Stimulated activated CD4-positive, alpha-beta T cell treated with anti-CD3 and anti-CD28 coated beads, Interleukin-15, amount 100 ng/mL, for 24 hours (primary cell): ENCODE results near the gene SSH2.
"Not testable (repeated sequence)": the region's sequence is repeated elsewhere in the genome, so short reads cannot be mapped to it uniquely, and the experiment has no call there.

Experiments
- DNase-seq: peaks from one replicate; pipeline ENCODE4 v3.0.0-alpha.2; 2020

The SSH2 gene

GRCh38 chr17:29870836-29871465, 59.1 kb downstream of the SSH2 start:
- no peak for DNase-seq

GRCh38 chr17:29867643-29868181, 62.3 kb downstream of the SSH2 start:
- no peak for DNase-seq

GRCh38 chr17:29866746-29867404, 63.2 kb downstream of the SSH2 start:
- DNase-seq, result no peak

- DNase-seq, result no peak
Observed at GRCh38 chr17:29864615-29865014, 65.4 kb downstream of the SSH2 start.

GRCh38 chr17:29864123-29864522, 65.9 kb downstream of the SSH2 start:
- DNase-seq, result not testable (repeated sequence)

- no peak for DNase-seq
Observed at GRCh38 chr17:29862951-29863350, 67.1 kb downstream of the SSH2 start.

GRCh38 chr17:29862127-29862526, 67.9 kb downstream of the SSH2 start:
- DNase-seq, result no peak

- DNase-seq, result not testable (repeated sequence)
Observed at GRCh38 chr17:29859445-29859844, 70.6 kb downstream of the SSH2 start.

GRCh38 chr17:29857823-29858222, 72.2 kb downstream of the SSH2 start:
- DNase-seq, result no peak

GRCh38 chr17:29857105-29857504, 72.9 kb downstream of the SSH2 start:
- not testable (repeated sequence) for DNase-seq

- DNase-seq, result no peak
Observed at GRCh38 chr17:29855686-29856085, 74.3 kb downstream of the SSH2 start.

GRCh38 chr17:29848737-29849136, 81.3 kb downstream of the SSH2 start:
- DNase-seq, result no peak

- DNase-seq, result no peak
Observed at GRCh38 chr17:29847527-29848400, 82.3 kb downstream of the SSH2 start.

GRCh38 chr17:29847118-29847517, 82.9 kb downstream of the SSH2 start:
- no peak for DNase-seq

- no peak for DNase-seq
Observed at GRCh38 chr17:29846298-29846697, 83.7 kb downstream of the SSH2 start.

GRCh38 chr17:29844339-29845048, 85.5 kb downstream of the SSH2 start:
- no peak for DNase-seq

GRCh38 chr17:29840884-29841283, 89.1 kb downstream of the SSH2 start:
- no peak for DNase-seq

GRCh38 chr17:29839656-29840055, 90.4 kb downstream of the SSH2 start:
- DNase-seq, result no peak

GRCh38 chr17:29838961-29839360, 91.1 kb downstream of the SSH2 start:
- no peak for DNase-seq

- DNase-seq, result no peak
Observed at GRCh38 chr17:29837531-29837930, 92.5 kb downstream of the SSH2 start.

- DNase-seq, result no peak
Observed at GRCh38 chr17:29836643-29837042, 93.4 kb downstream of the SSH2 start.

- DNase-seq, result no peak
Observed at GRCh38 chr17:29835435-29836351, 94.3 kb downstream of the SSH2 start.
